HL-60 (cell line): ENCODE results near the gene SLK.

Experiments used
- CTCF ChIP-seq: IDR thresholded peaks from one replicate; pipeline ENCODE4 v1.5.1; 2011; ENCODE audit warnings: low read length, control low read depth, inconsistent platforms; ENCODE audit not compliant: insufficient read depth
- POLR2AphosphoS5 ChIP-seq: IDR thresholded peaks from 2 replicates; pipeline ENCODE4 v1.6.1; 2012; ENCODE audit warnings: low read depth

GRCh38 chr10:103985726-103986125 lies 18.8 kb downstream of the SLK start:
- TF ChIP-seq CTCF (no peak), POLR2AphosphoS5 (no peak)
